PFSK-1 (cell line): Measurements from ENCODE around the gene MEGF11.

Source experiments
- FOXP2 ChIP-seq: optimal IDR thresholded peaks from 2 replicates; pipeline ENCODE3; 2011; ENCODE audit warnings: borderline replicate concordance, control low read depth, inconsistent platforms; ENCODE audit not compliant: insufficient read depth; ENCODE audit errors: extremely low read length, extremely low read depth
- POLR2AphosphoS5 ChIP-seq: IDR thresholded peaks from 2 replicates; pipeline ENCODE4 v1.6.1; 2012; ENCODE audit warnings: low read depth, mild to moderate bottlenecking, control low read depth, low read length, moderate library complexity
- SIN3A ChIP-seq: IDR thresholded peaks from 2 replicates; pipeline ENCODE4 v1.6.1; 2012; ENCODE audit warnings: mild to moderate bottlenecking, low read length, moderate library complexity, borderline replicate concordance; ENCODE audit not compliant: insufficient read depth
- TAF1 ChIP-seq: IDR thresholded peaks from 2 replicates; pipeline ENCODE4 v1.6.1; 2012; ENCODE audit warnings: low read length, control low read depth, borderline replicate concordance; ENCODE audit not compliant: insufficient read depth
- TF ChIP-seq, protein P1 (sequence below), 2 experiments: IDR thresholded peaks; 2 replicates each; pipeline versions ENCODE4 v1.6.1 to v1.8.0; 2011 to 2012; ENCODE audit warnings: low read depth in 2 of 2, low read length in 2 of 2, control low read depth in 1 of 2, inconsistent platforms in 1 of 2, mild to moderate bottlenecking in 1 of 2, moderate library complexity in 1 of 2; ENCODE audit not compliant: insufficient read depth in 1 of 2

The MEGF11 gene

DNA sequence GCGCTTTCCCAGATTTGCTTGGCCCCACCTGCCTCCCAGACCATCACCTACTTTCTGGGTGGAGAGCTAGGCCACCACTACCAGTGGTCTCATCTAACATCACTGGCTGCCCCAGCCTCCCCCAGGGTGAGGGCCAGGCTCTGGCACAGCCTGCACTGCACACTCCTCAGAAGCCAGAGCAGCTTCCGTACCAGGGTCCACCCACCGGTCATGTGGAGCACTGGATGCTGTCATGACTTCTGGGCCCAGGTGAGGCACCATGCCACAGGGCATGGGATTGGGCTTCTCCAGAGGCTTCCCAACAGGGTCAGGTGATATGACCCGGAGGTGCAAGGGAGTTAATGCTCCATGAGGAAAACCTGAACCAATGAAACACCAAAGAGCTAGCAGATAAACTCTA lies 14.0 kb downstream of the MEGF11 start:
- TF ChIP-seq POLR2AphosphoS5 (no peak), SIN3A (no peak), TAF1 (no peak), FOXP2 (no peak)
- TF ChIP-seq, protein P1, sequence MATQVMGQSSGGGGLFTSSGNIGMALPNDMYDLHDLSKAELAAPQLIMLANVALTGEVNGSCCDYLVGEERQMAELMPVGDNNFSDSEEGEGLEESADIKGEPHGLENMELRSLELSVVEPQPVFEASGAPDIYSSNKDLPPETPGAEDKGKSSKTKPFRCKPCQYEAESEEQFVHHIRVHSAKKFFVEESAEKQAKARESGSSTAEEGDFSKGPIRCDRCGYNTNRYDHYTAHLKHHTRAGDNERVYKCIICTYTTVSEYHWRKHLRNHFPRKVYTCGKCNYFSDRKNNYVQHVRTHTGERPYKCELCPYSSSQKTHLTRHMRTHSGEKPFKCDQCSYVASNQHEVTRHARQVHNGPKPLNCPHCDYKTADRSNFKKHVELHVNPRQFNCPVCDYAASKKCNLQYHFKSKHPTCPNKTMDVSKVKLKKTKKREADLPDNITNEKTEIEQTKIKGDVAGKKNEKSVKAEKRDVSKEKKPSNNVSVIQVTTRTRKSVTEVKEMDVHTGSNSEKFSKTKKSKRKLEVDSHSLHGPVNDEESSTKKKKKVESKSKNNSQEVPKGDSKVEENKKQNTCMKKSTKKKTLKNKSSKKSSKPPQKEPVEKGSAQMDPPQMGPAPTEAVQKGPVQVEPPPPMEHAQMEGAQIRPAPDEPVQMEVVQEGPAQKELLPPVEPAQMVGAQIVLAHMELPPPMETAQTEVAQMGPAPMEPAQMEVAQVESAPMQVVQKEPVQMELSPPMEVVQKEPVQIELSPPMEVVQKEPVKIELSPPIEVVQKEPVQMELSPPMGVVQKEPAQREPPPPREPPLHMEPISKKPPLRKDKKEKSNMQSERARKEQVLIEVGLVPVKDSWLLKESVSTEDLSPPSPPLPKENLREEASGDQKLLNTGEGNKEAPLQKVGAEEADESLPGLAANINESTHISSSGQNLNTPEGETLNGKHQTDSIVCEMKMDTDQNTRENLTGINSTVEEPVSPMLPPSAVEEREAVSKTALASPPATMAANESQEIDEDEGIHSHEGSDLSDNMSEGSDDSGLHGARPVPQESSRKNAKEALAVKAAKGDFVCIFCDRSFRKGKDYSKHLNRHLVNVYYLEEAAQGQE (IDR thresholded peaks at IDR 0.05; ENCODE audit: insufficient read depth in 1 of 2, low read depth in 2 of 2, low read length in 2 of 2): no peak

DNA sequence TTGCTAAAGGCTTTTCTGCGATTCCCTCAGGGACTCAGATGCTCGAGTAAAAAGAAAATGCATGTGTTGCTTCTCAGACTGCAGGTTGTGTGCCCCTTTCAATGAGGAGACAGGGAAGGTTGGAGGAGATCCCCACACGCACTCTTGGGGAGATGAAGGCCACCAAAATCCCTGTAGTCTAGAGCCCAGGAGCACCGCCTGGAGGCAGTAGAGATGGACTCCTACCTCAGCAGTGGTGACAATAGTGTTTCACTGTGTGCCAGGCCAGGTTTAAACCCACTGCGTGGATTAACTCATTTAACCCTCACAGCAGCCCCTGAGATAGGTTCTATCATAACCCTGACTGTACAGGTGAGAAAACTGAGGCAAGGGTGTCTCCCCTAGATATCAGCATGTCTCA lies 15.2 kb downstream of the MEGF11 start:
- TF ChIP-seq TAF1 (no peak), SIN3A (no peak), POLR2AphosphoS5 (no peak), FOXP2 (no peak)
- TF ChIP-seq, protein P1 (IDR thresholded peaks at IDR 0.05; ENCODE audit: insufficient read depth in 1 of 2, low read depth in 2 of 2, low read length in 2 of 2): no peak

DNA sequence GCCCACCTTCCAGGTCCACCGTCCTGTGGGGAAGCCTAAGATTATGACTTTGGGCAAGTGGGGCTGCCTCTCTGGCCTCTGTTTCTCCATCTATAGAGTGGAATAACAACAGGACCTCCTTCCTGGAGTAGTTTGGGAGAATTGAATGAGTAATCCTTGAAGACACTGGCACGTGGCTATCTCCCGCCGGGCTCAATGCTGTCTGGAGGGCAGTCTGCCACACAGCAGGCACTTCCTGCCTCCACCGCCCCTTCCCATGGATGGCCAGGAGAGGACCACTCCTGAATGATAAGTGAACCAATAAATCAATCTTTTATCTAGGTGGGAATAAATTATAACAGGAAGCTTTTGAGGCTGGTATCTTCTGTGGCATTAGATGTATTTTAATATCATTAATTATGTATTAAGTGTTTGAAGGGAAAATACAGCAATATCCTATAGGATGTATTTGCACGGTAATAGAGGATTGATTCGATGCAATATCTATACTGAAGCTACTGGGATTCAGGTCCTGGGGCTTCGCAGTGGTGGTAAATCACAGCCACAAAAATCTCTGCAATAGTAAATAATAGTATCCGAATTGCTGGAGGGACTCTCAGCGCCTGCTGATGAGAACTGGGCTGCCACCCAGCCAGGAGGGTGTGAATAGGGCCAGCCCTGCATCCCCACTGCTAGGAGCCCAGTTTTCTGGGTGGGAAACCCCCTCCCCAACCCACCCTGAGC lies 15.9 kb downstream of the MEGF11 start:
- TF ChIP-seq FOXP2 (no peak), SIN3A (no peak), POLR2AphosphoS5 (no peak), TAF1 (no peak)
- TF ChIP-seq, protein P1 (IDR thresholded peaks at IDR 0.05; ENCODE audit: insufficient read depth in 1 of 2, low read depth in 2 of 2, low read length in 2 of 2): no peak

DNA sequence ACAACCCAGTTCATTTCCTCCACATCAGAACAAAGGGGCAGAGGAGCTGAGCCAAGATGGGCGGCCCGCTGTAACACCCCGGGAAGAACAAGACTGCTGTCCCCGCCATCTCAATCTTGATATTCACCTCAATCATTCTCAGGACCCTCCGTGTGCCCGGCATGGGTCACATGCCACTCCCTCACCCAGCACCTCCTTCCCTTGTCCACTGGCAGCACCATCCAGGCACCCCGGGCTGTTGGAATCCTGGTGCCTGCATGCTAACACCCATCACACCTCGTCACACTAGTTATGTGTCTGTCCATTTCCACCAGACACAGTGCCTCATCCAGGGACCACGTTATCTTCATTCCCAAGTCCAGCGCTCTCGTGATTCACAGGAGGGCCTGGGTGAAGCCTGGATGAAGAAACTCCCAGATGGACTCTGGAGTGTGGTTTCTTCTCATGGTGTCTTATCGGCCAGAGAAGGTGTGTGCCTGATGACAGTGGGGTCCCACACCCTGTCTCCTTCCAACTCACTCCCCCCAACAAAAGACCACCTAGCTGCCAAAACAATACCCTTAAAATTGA lies 16.7 kb downstream of the MEGF11 start:
- TF ChIP-seq POLR2AphosphoS5 (no peak), TAF1 (no peak), SIN3A (no peak), FOXP2 (no peak)
- TF ChIP-seq, protein P1 (IDR thresholded peaks at IDR 0.05; ENCODE audit: insufficient read depth in 1 of 2, low read depth in 2 of 2, low read length in 2 of 2): no peak
